ENCODE results near the gene GSTM2.

DNA sequence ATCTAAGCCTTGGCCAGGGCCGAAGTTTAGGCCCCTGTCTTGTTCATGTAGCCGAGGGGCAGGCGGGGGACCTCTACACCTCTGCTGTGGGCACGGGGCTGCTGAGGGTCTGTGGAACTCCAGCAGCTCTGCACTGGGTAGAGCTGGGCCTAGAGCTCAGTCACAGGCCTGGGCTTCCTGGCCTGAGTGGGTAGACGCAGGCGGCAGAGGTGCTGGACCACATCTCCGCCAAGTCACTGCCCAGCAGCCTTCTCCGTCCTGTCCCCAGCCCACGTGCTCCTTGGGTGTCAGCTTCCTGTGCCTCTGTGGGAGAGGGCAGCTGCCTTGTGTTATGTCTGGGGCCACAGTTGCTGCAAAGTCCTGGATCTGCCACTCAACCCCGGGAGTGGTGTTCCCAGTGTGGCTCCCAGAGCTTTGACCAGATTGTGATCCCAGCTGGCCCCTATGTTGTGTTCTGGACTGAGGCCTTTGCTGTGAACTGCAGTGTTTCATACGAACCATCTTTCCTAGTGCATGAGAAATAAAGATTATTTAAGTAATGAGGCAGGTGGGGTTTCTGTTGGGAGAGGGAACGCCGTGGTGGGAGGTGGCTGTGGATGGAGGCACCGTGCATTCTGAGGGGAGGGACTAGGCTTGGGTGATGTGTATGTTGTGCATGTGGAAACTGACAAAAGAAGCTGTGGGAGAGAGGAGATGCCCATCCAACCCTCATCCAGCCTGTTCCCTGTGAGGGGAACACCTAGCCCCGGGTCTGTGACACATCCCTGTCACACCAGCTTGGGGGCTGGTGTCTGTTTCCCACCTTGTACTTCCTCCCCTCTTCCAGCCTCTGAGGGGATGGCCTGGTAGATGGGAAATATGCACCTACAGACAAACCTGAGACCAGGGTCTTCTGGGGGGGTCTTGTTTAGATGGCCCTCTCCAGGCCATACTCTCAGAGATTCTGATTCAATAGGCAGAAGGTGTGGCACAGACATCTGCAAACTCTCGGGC, 36.0 kb upstream of the GSTM2 start:
- TF ChIP-seq, protein P1, sequence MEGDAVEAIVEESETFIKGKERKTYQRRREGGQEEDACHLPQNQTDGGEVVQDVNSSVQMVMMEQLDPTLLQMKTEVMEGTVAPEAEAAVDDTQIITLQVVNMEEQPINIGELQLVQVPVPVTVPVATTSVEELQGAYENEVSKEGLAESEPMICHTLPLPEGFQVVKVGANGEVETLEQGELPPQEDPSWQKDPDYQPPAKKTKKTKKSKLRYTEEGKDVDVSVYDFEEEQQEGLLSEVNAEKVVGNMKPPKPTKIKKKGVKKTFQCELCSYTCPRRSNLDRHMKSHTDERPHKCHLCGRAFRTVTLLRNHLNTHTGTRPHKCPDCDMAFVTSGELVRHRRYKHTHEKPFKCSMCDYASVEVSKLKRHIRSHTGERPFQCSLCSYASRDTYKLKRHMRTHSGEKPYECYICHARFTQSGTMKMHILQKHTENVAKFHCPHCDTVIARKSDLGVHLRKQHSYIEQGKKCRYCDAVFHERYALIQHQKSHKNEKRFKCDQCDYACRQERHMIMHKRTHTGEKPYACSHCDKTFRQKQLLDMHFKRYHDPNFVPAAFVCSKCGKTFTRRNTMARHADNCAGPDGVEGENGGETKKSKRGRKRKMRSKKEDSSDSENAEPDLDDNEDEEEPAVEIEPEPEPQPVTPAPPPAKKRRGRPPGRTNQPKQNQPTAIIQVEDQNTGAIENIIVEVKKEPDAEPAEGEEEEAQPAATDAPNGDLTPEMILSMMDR (conservative IDR thresholded peaks at IDR 0.05; ENCODE audit: low read depth, low read length), result no peak
- no peak for TF ChIP-seq EZH2 (IDR thresholded peaks at IDR 0.05; ENCODE audit: borderline replicate concordance, low read depth, low read length, poor library complexity, severe bottlenecking)
